Spinal cord (tissue), 10 donors: ENCODE data around the gene GPD1. TPM values are rescaled to one million over a fixed set of nuclear protein-coding genes. Genes with fewer than 3 reads are reported as not detected.

Experiments
- DNase-seq, 6 donors: peaks; one replicate each; pipeline versions ENCODE4 v3.0.0 to v3.0.0-alpha.2; 2013 to 2015; ENCODE audit warnings: low spot score in 6 of 6, low read depth in 4 of 6
- H3K27ac ChIP-seq: one replicate; pipeline ENCODE4 v1.5.1; 2013; ENCODE audit warnings: low read depth, low read length, control low read depth
- H3K27me3 ChIP-seq: one replicate; pipeline ENCODE4 v1.6.1; 2013; ENCODE audit warnings: low read length; ENCODE audit not compliant: control insufficient read depth, insufficient read depth
- H3K36me3 ChIP-seq: one replicate; pipeline ENCODE4 v1.6.1; 2013; ENCODE audit warnings: low read length; ENCODE audit not compliant: control insufficient read depth, insufficient read depth
- H3K4me1 ChIP-seq: one replicate; pipeline ENCODE4 v1.6.1; 2013; ENCODE audit warnings: low read length; ENCODE audit not compliant: control insufficient read depth, insufficient read depth
- H3K4me3 ChIP-seq: one replicate; pipeline ENCODE4 v1.5.1; 2013; ENCODE audit warnings: low read depth, low read length, control low read depth
- H3K9me3 ChIP-seq: one replicate; pipeline ENCODE4 v1.6.1; 2013; ENCODE audit warnings: low read length; ENCODE audit not compliant: control insufficient read depth, insufficient read depth
- WGBS: methylation state at CpG from one replicate; pipeline ENCODE4 v1.1.5; 2013; ENCODE audit warnings: missing lambda C conversion rate; ENCODE audit not compliant: insufficient coverage; 5-methylcytosine and 5-hydroxymethylcytosine counted together
- polyA plus RNA-seq, 2 donors: library from polyadenylated mRNA; unstranded; fragments of 120-200 nt; gene quantifications; one replicate each; pipeline ENCODE4 v1.2.1, GENCODE V29; 2013; ENCODE audit not compliant: insufficient read length in 2 of 2
- total RNA-seq, 2 donors: library from RNA; depleted of rRNA in 1 of 2; stranded (reverse); fragments of 120-200 nt in 1 of 2; fragments of >200 nt in 1 of 2; gene quantifications; one replicate each; pipeline versions ENCODE4 v1.2.3 to v1.2.4, GENCODE V29; 2013 to 2014
- donor health status: healthy.

GPD1 gene
- total and polyA plus RNA-seq, 4 donors: 14.8 to 52.6 (median 29.3) TPM

DNA sequence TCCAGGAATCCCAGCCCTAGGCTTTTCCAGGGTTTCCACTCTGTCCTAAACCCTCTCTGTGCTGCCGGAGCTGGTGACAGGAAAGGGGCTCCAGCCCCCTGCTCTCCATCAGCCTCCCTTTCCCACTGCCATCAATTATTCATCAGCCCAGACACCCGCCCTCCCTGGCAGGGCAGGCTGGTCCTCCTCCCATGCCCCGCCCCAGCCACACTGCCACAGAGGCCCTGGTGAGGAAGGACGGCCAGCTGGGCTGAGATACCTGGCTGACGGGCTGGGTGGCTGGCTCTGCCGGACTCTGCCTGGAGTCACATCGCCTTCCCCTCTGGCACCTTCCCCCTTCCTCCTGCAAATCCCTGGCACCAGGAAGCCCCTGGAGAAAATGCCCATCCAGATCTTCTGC is 30.6 kb upstream of the GPD1 start:
- no peak for DNase-seq
- peaks cover 36% of the 10 kb centered on the region for H3K4me1 ChIP-seq
- peaks cover 65% of the 10 kb centered on the region for H3K36me3 ChIP-seq
- H3K27me3 ChIP-seq: no peaks in the 10 kb centered on the region
- H3K27ac ChIP-seq: no peak overlapping the region
- H3K4me3 ChIP-seq: no peak overlapping the region
- H3K9me3 ChIP-seq: no peaks in the 10 kb centered on the region
- WGBS: 67% methylated on average over 5 of the region's 7 CpGs

DNA sequence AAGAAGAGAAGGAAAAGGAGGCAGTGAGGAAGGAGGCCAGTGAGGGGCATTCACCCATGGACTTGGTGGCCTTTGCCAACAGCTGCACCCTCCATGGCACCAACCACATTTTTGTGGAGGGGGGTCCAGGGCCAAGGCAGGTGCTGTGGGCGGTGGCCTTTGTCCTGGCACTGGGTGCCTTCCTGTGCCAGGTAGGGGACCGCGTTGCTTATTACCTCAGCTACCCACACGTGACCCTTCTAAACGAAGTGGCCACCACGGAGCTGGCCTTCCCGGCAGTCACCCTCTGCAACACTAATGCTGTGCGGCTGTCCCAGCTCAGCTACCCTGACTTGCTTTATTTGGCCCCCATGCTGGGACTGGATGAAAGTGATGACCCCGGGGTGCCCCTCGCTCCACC is 30.1 kb upstream of the GPD1 start:
- Histone ChIP-seq H3K36me3 (peaks cover 66% of the 10 kb centered on the region), H3K27ac (no peak overlapping the region), H3K4me1 (peaks cover 36% of the 10 kb centered on the region), H3K4me3 (no peak overlapping the region), H3K27me3 (no peaks in the 10 kb centered on the region), H3K9me3 (no peaks in the 10 kb centered on the region)
- no peak for DNase-seq
- WGBS: 80% methylated on average over 10 of the region's 10 CpGs

DNA sequence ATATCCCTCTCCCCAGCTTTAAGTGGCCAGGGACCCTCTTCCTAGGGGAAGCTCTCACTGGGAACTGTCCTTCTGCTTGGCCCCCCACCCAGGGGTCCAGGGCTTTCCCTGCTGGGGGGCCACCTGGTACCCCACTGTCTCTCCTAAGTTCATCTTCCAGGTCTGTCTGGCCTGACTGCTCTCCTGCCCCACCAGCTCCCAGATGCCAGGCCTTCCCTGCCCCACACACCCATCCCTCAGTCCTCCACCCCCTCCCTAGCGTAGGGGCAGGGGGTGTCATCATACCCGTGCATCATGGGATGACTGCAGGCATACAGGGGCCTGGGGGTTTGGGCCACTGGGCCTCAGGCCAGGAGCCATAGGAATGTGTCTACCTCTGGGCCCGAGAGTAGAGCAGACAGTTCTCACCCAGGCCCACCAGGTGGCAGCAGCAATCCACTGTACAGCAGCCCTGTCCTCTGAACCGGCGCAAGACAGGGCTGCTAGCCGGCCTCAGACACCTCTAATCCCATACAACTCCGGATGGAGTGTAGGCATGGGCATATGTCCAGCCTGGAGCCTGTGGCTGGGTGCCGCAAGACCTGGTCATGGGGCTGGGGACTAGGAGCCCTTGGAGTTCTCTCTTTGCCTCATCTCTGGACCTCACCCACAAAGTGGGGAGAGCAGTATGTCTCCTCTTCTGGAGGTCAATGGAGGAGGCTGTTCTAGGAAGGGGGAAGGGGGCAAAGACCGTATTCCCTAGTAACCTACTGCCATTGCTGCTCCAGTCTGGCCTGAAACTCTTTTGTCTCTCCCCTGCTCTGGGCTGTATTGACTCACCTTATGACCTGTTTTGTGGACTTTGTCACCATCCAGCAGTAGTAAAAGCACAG is 28.6 kb upstream of the GPD1 start:
- Histone ChIP-seq H3K27me3 (no peaks in the 10 kb centered on the region), H3K27ac (no peak overlapping the region), H3K4me1 (peaks cover 33% of the 10 kb centered on the region), H3K4me3 (no peak overlapping the region), H3K36me3 (peaks cover 75% of the 10 kb centered on the region), H3K9me3 (no peaks in the 10 kb centered on the region)
- peak in 3 of 6 donors; percentile 59 to 89 (median 87) for DNase-seq
- WGBS: 7% methylated on average over 8 of the region's 9 CpGs

DNA sequence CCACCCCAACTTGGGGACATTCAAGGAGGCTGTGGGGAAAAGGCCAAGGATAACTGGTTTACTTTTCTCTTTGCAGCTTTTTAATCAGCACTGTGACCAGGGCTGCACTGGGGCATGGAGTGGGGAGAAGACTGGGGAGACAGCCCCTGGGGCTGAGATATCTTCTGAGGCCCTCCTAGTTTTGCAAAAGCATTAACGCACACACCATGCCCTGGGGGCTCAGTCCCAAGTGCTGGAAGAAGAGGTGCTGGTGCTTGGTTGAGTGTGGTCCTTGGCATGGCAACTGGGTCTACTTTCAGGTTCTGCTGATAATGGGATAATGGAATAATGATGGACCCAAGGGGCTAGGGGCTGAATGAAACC is 28.0 kb upstream of the GPD1 start:
- Histone ChIP-seq H3K27me3 (no peaks in the 10 kb centered on the region), H3K4me3 (no peak overlapping the region), H3K9me3 (no peaks in the 10 kb centered on the region), H3K4me1 (peaks cover 26% of the 10 kb centered on the region), H3K36me3 (peaks cover 79% of the 10 kb centered on the region), H3K27ac (no peak overlapping the region)
- 100% methylated on average over 1 of the region's 1 CpG for WGBS
- no peak for DNase-seq

DNA sequence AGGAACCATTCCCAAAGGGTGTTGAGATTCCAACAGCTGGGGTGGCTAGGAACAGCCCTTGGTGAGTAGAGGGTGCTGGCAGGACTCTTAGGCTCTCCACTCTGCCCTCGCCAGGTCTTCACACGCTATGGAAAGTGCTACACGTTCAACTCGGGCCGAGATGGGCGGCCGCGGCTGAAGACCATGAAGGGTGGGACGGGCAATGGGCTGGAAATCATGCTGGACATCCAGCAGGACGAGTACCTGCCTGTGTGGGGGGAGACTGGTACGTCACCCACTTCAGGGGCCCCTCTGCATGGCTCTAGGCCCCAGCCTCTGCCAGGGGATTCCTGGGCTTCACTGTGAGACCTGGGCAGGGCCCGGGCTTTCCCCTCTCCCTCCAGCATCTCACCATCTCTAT is 26.7 kb upstream of the GPD1 start:
- H3K4me3 ChIP-seq: no peak overlapping the region
- peaks cover 82% of the 10 kb centered on the region for H3K36me3 ChIP-seq
- 88% methylated on average over 12 of the region's 12 CpGs for WGBS

DNA sequence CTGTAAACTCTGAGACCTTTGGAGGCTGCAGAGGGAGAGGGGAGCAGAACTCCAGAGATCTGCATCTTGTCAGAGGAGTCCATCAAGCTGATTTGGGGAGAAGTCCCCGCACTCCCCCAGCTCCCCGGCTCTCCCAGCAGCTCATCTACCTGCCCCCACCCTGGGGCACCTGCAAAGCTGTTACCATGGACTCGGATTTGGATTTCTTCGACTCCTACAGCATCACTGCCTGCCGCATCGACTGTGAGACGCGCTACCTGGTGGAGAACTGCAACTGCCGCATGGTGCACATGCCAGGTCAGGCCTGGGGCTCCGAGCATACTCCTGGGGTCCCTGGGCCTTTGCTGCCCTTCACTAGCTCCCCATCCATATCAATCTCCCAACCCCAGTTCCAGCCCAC is 25.5 kb upstream of the GPD1 start:
- Histone ChIP-seq H3K27ac (no peak overlapping the region), H3K4me3 (no peak overlapping the region), H3K36me3 (peaks cover 81% of the 10 kb centered on the region), H3K4me1 (peaks cover 12% of the 10 kb centered on the region), H3K27me3 (no peaks in the 10 kb centered on the region), H3K9me3 (no peaks in the 10 kb centered on the region)
- no peak for DNase-seq
- 96% methylated on average over 10 of the region's 10 CpGs for WGBS

More for the DNA sequence above, 26.7 kb upstream of the GPD1 start:
- DNase-seq: no peak
- H3K27me3 ChIP-seq: no peaks in the 10 kb centered on the region
- H3K4me1 ChIP-seq: peaks cover 19% of the 10 kb centered on the region
- H3K27ac ChIP-seq: no peak overlapping the region
- H3K9me3 ChIP-seq: no peaks in the 10 kb centered on the region

DNA sequence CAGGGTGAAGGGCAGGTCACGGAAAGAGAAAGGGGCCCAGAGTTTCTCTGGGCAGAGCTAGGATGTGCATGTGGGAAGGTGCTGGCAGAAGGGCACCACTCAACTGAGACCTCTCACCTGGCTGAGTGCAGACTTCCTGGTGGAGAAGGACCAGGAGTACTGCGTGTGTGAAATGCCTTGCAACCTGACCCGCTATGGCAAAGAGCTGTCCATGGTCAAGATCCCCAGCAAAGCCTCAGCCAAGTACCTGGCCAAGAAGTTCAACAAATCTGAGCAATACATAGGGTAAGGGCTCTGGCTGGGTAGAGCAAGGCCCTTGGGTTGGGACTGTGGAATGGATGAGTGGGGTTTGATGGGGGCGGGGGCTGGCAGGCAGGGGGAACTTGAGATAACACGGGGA is 24.0 kb upstream of the GPD1 start:
- Histone ChIP-seq H3K36me3 (peaks cover 68% of the 10 kb centered on the region), H3K4me3 (no peak overlapping the region), H3K27me3 (no peaks in the 10 kb centered on the region), H3K27ac (no peak overlapping the region), H3K4me1 (peaks cover 16% of the 10 kb centered on the region), H3K9me3 (no peaks in the 10 kb centered on the region)
- DNase-seq: no peak
- WGBS: 93% methylated on average over 5 of the region's 5 CpGs

DNA sequence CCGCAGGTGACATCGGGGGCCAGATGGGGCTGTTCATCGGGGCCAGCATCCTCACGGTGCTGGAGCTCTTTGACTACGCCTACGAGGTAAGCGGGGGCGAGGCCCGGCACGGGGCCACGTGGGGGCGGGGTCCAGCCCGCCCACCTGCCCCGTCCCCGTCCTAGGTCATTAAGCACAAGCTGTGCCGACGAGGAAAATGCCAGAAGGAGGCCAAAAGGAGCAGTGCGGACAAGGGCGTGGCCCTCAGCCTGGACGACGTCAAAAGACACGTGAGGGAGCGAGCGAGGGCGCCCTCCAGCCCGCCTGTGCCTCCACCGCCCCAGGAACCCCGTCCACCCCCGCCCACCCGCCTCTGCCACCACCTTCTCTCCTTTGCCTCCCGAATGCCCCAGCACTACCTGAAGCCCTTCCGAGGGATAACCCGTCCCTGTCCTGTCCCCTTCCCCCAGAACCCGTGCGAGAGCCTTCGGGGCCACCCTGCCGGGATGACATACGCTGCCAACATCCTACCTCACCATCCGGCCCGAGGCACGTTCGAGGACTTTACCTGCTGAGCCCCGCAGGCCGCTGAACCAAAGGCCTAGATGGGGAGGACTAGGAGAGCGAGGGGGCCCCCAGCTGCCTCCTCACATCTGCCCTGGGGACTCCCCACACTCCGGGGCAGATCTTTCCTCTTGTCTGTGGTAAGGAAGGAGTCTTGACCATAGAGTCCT is 22.6 kb upstream of the GPD1 start:
- Histone ChIP-seq H3K9me3 (no peaks in the 10 kb centered on the region), H3K36me3 (peaks cover 68% of the 10 kb centered on the region), H3K27ac (no peak overlapping the region), H3K27me3 (no peaks in the 10 kb centered on the region), H3K4me1 (peaks cover 11% of the 10 kb centered on the region), H3K4me3 (no peak overlapping the region)
- WGBS: 39% methylated on average over 33 of the region's 46 CpGs
- no peak for DNase-seq

DNA sequence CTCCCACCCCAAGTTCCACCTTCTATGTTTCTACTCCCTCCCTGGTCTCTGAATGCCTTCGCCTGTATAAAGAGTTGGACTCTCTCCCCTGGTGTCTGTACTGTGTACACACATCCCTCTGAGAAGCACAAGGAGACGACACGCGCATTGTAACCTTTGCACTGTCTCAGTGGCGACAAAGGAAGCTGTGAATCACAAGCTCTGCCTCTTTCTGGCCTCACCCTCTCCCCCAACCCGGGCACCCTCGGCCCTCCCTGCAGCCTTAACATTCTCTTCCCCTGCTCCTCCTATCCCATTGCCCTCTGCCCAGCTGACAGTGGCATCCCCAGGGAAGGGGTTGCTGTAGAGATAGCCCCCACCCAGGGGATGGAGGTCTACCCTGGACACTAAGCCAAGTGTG is 21.2 kb upstream of the GPD1 start:
- H3K9me3 ChIP-seq: no peaks in the 10 kb centered on the region
- H3K27ac ChIP-seq: no peak overlapping the region
- no peak for DNase-seq
- peaks cover 70% of the 10 kb centered on the region for H3K36me3 ChIP-seq
- peaks cover 11% of the 10 kb centered on the region for H3K4me1 ChIP-seq
- WGBS: 63% methylated on average over 6 of the region's 7 CpGs
- H3K27me3 ChIP-seq: no peaks in the 10 kb centered on the region
- no peak overlapping the region for H3K4me3 ChIP-seq

DNA sequence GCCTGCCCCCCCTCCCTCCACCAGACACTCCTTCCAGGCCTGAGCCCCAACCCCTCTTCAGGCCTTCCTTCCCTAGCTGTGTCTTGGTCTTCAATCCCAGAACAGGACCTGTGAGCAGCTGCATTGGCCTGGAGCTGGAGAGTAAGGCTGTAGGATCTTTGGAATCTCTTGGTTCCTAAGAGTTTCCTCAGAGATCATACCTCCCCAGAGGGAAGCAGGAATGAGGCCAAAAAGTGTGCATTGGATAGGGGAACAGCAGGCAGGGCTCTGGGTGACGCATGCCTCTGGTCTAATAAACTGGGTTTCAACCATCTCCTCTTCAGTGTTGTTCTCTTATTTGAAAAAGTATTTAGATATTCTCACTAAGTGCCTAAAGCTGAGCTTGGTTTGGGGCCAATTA is 20.5 kb upstream of the GPD1 start:
- no peaks in the 10 kb centered on the region for H3K9me3 ChIP-seq
- H3K27ac ChIP-seq: no peak overlapping the region
- peaks cover 66% of the 10 kb centered on the region for H3K36me3 ChIP-seq
- no peak overlapping the region for H3K4me3 ChIP-seq
- no peak for DNase-seq
- no CpG with 5 or more reads among the region's 1 CpG for WGBS
- peaks cover 11% of the 10 kb centered on the region for H3K4me1 ChIP-seq
- no peaks in the 10 kb centered on the region for H3K27me3 ChIP-seq
